Measurements from ENCODE around the gene AMN1. TPM values are rescaled to one million over a fixed set of nuclear protein-coding genes. Genes with fewer than 3 reads are reported as not detected.

Gene AMN1
- total RNA-seq, 1 experiment from 2014 or later: 26.9 TPM

DNA sequence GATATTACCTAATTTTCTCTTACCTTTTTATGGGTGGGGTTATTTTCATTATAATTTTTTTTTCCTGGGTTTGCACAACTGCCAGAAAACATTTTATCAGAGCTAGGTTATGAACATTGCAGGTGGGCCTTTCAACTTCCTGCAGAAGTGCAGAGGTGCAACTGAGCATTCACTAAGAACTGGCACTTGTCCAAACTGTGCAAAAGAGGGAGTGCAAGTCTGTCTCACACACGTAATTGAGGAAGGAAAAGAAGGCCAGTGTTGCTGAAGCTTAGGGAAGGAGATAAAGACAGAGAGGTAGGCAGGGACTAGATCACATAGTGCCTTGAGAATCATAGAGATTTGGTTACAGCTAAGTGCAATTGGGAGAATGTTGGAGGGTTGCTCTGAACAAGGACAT is 14.1 kb upstream of the AMN1 start (continued):
- TF ChIP-seq ZNF274 (IDR thresholded peaks at IDR 0.05; ENCODE audit: low read depth, low read length): no peak
- TF ChIP-seq POLR2A (IDR thresholded peaks at IDR 0.05; ENCODE audit: borderline replicate concordance, extremely low read depth, insufficient read depth, insufficient read length): no peak
- no peak for TF ChIP-seq SP1 (IDR thresholded peaks at IDR 0.05; ENCODE audit: low read depth)
- no peak for TF ChIP-seq SRF (IDR thresholded peaks at IDR 0.05; ENCODE audit: low read depth)
- no peak for TF ChIP-seq EGR1 (IDR thresholded peaks at IDR 0.05; ENCODE audit: low read depth)
- TF ChIP-seq, protein P1, sequence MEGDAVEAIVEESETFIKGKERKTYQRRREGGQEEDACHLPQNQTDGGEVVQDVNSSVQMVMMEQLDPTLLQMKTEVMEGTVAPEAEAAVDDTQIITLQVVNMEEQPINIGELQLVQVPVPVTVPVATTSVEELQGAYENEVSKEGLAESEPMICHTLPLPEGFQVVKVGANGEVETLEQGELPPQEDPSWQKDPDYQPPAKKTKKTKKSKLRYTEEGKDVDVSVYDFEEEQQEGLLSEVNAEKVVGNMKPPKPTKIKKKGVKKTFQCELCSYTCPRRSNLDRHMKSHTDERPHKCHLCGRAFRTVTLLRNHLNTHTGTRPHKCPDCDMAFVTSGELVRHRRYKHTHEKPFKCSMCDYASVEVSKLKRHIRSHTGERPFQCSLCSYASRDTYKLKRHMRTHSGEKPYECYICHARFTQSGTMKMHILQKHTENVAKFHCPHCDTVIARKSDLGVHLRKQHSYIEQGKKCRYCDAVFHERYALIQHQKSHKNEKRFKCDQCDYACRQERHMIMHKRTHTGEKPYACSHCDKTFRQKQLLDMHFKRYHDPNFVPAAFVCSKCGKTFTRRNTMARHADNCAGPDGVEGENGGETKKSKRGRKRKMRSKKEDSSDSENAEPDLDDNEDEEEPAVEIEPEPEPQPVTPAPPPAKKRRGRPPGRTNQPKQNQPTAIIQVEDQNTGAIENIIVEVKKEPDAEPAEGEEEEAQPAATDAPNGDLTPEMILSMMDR (IDR thresholded peaks at IDR 0.05 in 2 of 3, conservative IDR thresholded peaks at IDR 0.05 in 1 of 3; ENCODE audit: borderline replicate concordance in 1 of 3, insufficient read depth in 1 of 3, low read depth in 2 of 3, low read length in 2 of 3): no peak
- no peak for TF ChIP-seq FOSL1 (IDR thresholded peaks at IDR 0.05; ENCODE audit: low read depth)
- TF ChIP-seq, protein P2, sequence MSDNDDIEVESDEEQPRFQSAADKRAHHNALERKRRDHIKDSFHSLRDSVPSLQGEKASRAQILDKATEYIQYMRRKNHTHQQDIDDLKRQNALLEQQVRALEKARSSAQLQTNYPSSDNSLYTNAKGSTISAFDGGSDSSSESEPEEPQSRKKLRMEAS (IDR thresholded peaks at IDR 0.05): no peak

DNA sequence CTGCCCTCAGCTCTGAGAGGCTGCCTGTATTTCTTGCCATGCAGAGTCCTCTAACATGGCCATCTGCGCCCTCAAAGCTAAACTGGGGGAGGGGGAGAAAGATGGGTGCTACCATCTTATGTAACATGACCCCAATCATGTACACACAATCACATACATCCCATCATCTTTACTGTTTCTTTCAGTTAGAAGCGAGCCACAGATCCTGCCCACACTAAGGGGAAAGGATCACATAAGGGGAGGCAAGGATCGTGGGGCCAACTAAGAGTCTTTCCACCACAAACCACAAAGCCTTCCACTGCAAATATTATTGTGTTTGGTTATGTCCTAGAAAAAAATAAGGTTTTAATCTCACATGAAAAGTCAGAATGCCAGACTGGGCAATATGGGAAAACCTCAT is 11.8 kb upstream of the AMN1 start:
- ChIA-PET CTCF (no interaction called here), RAD21 (ENCODE audit: low non-redundant PET in 1 of 2, low total read pairs in 2 of 2, uncharacterized antibody in 2 of 2, unreplicated experiment in 2 of 2) (no interaction called here), POLR2A (interaction anchor here (0.7 kb wide), 1 partner anchor 16 kb away, joined by 4 read pairs; no protein-coding TSS in a partner anchor)
- no peaks in the 10 kb centered on the region for H3K36me3 ChIP-seq (ENCODE audit: control insufficient read depth in 1 of 2, insufficient read depth in 2 of 2, low read length in 2 of 2)
- no peak overlapping the region for H3K4me2 ChIP-seq (ENCODE audit: low read length)
- no peak overlapping the region for H3K27ac ChIP-seq (ENCODE audit: low read depth, low read length)
- H3K9me3 ChIP-seq (ENCODE audit: control insufficient read depth in 1 of 2, insufficient read depth in 1 of 2, low read depth in 1 of 2, low read length in 2 of 2): no peaks in the 10 kb centered on the region
- ATAC-seq (no peak), DNase-seq (ENCODE audit: low read depth, low spot score) (no peak)
- intact Hi-C loops (cut with micrococcal nuclease): no loop called here
- peak overlapping the region; percentile 85 for H2AFZ ChIP-seq (ENCODE audit: low read depth, low read length, poor library complexity, severe bottlenecking)
- H3K27me3 ChIP-seq (ENCODE audit: insufficient read depth, low read length): no peaks in the 10 kb centered on the region
- peaks cover 31 to 64% of the 10 kb centered on the region in 2 experiments for H3K4me1 ChIP-seq (ENCODE audit: control insufficient read depth in 1 of 2, insufficient read depth in 2 of 2, low read length in 2 of 2)
- BruUV-seq (replicated peaks): no TSS peak
- H4K20me1 ChIP-seq (ENCODE audit: insufficient read depth): no peaks in the 10 kb centered on the region
- H3K9me2 ChIP-seq (ENCODE audit: insufficient read depth): no peaks in the 10 kb centered on the region
- H3K79me2 ChIP-seq (ENCODE audit: insufficient read depth, low read length): no peaks in the 10 kb centered on the region
- no peak overlapping the region for H3K9ac ChIP-seq (ENCODE audit: low read length)
- H3K4me3 ChIP-seq (replicated peaks in 1 of 2; ENCODE audit: low read depth in 1 of 2, low read length in 2 of 2): no peak overlapping the region
- no peak for TF ChIP-seq SP1 (IDR thresholded peaks at IDR 0.05; ENCODE audit: low read depth)
- no peak for TF ChIP-seq JUND (IDR thresholded peaks at IDR 0.05)
- no peak for TF ChIP-seq YY1 (IDR thresholded peaks at IDR 0.05; ENCODE audit: extremely low read depth, insufficient replicate concordance, low read depth, low read length)
- no peak for TF ChIP-seq POLR2AphosphoS5 (IDR thresholded peaks at IDR 0.05; ENCODE audit: low read depth, low read length)
- TF ChIP-seq TCF7L2 (IDR thresholded peaks at IDR 0.05; ENCODE audit: borderline replicate concordance, extremely low read depth, insufficient read depth, insufficient read length): no peak
- no peak for TF ChIP-seq POLR2A (IDR thresholded peaks at IDR 0.05; ENCODE audit: borderline replicate concordance, extremely low read depth, insufficient read depth, insufficient read length)
- TF ChIP-seq FOSL1 (IDR thresholded peaks at IDR 0.05; ENCODE audit: low read depth): no peak
- no peak for TF ChIP-seq RAD21 (IDR thresholded peaks at IDR 0.05; ENCODE audit: low read depth)
- TF ChIP-seq CEBPB (IDR thresholded peaks at IDR 0.05; ENCODE audit: low read depth): no peak
- TF ChIP-seq EZH2phosphoT487 (IDR thresholded peaks at IDR 0.05; ENCODE audit: borderline replicate concordance): no peak
- no peak for TF ChIP-seq ZNF274 (IDR thresholded peaks at IDR 0.05; ENCODE audit: low read depth, low read length)
- TF ChIP-seq ZFX (IDR thresholded peaks at IDR 0.05): no peak
- TF ChIP-seq, protein P3, sequence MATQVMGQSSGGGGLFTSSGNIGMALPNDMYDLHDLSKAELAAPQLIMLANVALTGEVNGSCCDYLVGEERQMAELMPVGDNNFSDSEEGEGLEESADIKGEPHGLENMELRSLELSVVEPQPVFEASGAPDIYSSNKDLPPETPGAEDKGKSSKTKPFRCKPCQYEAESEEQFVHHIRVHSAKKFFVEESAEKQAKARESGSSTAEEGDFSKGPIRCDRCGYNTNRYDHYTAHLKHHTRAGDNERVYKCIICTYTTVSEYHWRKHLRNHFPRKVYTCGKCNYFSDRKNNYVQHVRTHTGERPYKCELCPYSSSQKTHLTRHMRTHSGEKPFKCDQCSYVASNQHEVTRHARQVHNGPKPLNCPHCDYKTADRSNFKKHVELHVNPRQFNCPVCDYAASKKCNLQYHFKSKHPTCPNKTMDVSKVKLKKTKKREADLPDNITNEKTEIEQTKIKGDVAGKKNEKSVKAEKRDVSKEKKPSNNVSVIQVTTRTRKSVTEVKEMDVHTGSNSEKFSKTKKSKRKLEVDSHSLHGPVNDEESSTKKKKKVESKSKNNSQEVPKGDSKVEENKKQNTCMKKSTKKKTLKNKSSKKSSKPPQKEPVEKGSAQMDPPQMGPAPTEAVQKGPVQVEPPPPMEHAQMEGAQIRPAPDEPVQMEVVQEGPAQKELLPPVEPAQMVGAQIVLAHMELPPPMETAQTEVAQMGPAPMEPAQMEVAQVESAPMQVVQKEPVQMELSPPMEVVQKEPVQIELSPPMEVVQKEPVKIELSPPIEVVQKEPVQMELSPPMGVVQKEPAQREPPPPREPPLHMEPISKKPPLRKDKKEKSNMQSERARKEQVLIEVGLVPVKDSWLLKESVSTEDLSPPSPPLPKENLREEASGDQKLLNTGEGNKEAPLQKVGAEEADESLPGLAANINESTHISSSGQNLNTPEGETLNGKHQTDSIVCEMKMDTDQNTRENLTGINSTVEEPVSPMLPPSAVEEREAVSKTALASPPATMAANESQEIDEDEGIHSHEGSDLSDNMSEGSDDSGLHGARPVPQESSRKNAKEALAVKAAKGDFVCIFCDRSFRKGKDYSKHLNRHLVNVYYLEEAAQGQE (IDR thresholded peaks at IDR 0.05; ENCODE audit: low read depth): no peak
- TF ChIP-seq, protein P2 (IDR thresholded peaks at IDR 0.05): no peak
- TF ChIP-seq, protein P4, sequence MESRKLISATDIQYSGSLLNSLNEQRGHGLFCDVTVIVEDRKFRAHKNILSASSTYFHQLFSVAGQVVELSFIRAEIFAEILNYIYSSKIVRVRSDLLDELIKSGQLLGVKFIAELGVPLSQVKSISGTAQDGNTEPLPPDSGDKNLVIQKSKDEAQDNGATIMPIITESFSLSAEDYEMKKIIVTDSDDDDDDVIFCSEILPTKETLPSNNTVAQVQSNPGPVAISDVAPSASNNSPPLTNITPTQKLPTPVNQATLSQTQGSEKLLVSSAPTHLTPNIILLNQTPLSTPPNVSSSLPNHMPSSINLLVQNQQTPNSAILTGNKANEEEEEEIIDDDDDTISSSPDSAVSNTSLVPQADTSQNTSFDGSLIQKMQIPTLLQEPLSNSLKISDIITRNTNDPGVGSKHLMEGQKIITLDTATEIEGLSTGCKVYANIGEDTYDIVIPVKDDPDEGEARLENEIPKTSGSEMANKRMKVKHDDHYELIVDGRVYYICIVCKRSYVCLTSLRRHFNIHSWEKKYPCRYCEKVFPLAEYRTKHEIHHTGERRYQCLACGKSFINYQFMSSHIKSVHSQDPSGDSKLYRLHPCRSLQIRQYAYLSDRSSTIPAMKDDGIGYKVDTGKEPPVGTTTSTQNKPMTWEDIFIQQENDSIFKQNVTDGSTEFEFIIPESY (IDR thresholded peaks at IDR 0.05; ENCODE audit: extremely low read depth, insufficient replicate concordance, low read length): no peak
